Neural cell (in vitro differentiated cells): ENCODE data around the gene CLSTN2. TPM values are rescaled to one million over a fixed set of nuclear protein-coding genes. Genes with fewer than 3 reads are reported as not detected.

Source experiments
- H2AFZ ChIP-seq: fragments of 200-600, 300-800 bp; sonication (generic), shearing (Covaris generic); 2 replicates; pipeline ENCODE4 v1.6.0; 2014; ENCODE audit warnings: low read depth, mild to moderate bottlenecking, antibody characterized with exemption, low read length, moderate library complexity
- H3F3A ChIP-seq: fragments of 200-600 bp; shearing (Covaris generic); 2 replicates; pipeline ENCODE4 v1.6.1; 2016; ENCODE audit warnings: mild to moderate bottlenecking, moderate library complexity, mixed read lengths, antibody characterized with exemption, low read length; ENCODE audit not compliant: insufficient read depth, poor library complexity, severe bottlenecking
- H3K27ac ChIP-seq: fragments of 200-600, 300-800 bp; sonication (generic), shearing (Covaris generic); 2 replicates; pipeline ENCODE4 v1.5.1; 2014; ENCODE audit warnings: mild to moderate bottlenecking, low read length, moderate library complexity
- H3K27me3 ChIP-seq: fragments of 300-800, 200-600 bp; sonication (generic), shearing (Covaris generic); 2 replicates; pipeline ENCODE4 v1.6.0; 2014; ENCODE audit warnings: mild to moderate bottlenecking, low read depth, low read length, moderate library complexity; ENCODE audit not compliant: insufficient read depth
- H3K36me3 ChIP-seq: fragments of 300-800, 200-600 bp; sonication (generic), shearing (Covaris generic); 2 replicates; pipeline ENCODE4 v1.5.1; 2014; ENCODE audit warnings: mild to moderate bottlenecking, antibody characterized with exemption, low read length, moderate library complexity; ENCODE audit not compliant: insufficient read depth
- H3K4me2 ChIP-seq: fragments of 300-800, 200-600 bp; sonication (generic), shearing (Covaris generic); 2 replicates; pipeline ENCODE4 v1.6.0; 2014; ENCODE audit warnings: mild to moderate bottlenecking, low read length
- H3K4me3 ChIP-seq: fragments of 300-800, 200-600 bp; sonication (generic), shearing (Covaris generic); 2 replicates; pipeline ENCODE4 v1.5.1; 2014; ENCODE audit warnings: mild to moderate bottlenecking, low read length, moderate library complexity
- H3K79me2 ChIP-seq: fragments of 200-600 bp; shearing (Covaris generic); replicated peaks from 2 replicates; pipeline ENCODE4 v1.6.0; 2014; ENCODE audit warnings: mild to moderate bottlenecking, low read length, moderate library complexity; ENCODE audit not compliant: insufficient read depth
- H3K9ac ChIP-seq: fragments of 300-800, 200-600 bp; sonication (generic), shearing (Covaris generic); 2 replicates; pipeline ENCODE4 v1.6.1; 2016; ENCODE audit warnings: mild to moderate bottlenecking, low read length, mixed read lengths
- H3K9me2 ChIP-seq: fragments of 200-600 bp; shearing (Covaris generic); 2 replicates; pipeline ENCODE4 v1.6.1; 2016; ENCODE audit warnings: mild to moderate bottlenecking, low read length, mixed read lengths; ENCODE audit not compliant: insufficient read depth
- H3K9me3 ChIP-seq: fragments of 200-600, 300-800 bp; sonication (generic), shearing (Covaris generic); 2 replicates; pipeline ENCODE4 v1.6.1; 2016; ENCODE audit warnings: mild to moderate bottlenecking, mixed run types, low read length, moderate library complexity, mixed read lengths
- H4K20me1 ChIP-seq: fragments of 200-600 bp; shearing (Covaris generic); 2 replicates; pipeline ENCODE4 v1.6.1; 2016; ENCODE audit warnings: mild to moderate bottlenecking, mixed run types; ENCODE audit not compliant: insufficient read depth
- CTCF ChIP-seq: fragments of 450-650 bp; IDR thresholded peaks from 2 replicates; pipeline ENCODE4 v1.5.1; 2014; ENCODE audit warnings: antibody characterized with exemption, mild to moderate bottlenecking, moderate library complexity; ENCODE audit not compliant: poor library complexity, severe bottlenecking
- EP300 ChIP-seq: fragments of 450-650 bp; conservative IDR thresholded peaks from 2 replicates; pipeline ENCODE4 v1.6.1; 2014; ENCODE audit warnings: antibody characterized with exemption, mild to moderate bottlenecking, moderate library complexity; ENCODE audit not compliant: poor library complexity, severe bottlenecking
- EZH2 ChIP-seq: fragments of 200-600, 300-800 bp; shearing (Covaris generic), sonication (generic); IDR thresholded peaks from 2 replicates; pipeline ENCODE4 v1.6.1; 2014; ENCODE audit warnings: antibody characterized with exemption, low read length, borderline replicate concordance, mild to moderate bottlenecking; ENCODE audit not compliant: insufficient read depth, poor library complexity, severe bottlenecking
- MXI1 ChIP-seq: fragments of 450-650 bp; conservative IDR thresholded peaks from 2 replicates; pipeline ENCODE4 v1.6.1; 2014; ENCODE audit warnings: antibody characterized with exemption, mild to moderate bottlenecking; ENCODE audit not compliant: poor library complexity, severe bottlenecking
- POLR2AphosphoS5 ChIP-seq: IDR thresholded peaks from 2 replicates; pipeline ENCODE4 v1.6.1; 2012
- RAD21 ChIP-seq: fragments of 450-650 bp; conservative IDR thresholded peaks from 2 replicates; pipeline ENCODE4 v1.6.1; 2014; ENCODE audit warnings: antibody characterized with exemption, mild to moderate bottlenecking, moderate library complexity
- REST ChIP-seq: IDR thresholded peaks from 2 replicates; pipeline ENCODE4 v1.6.1; 2012; ENCODE audit warnings: borderline replicate concordance
- SMC3 ChIP-seq: fragments of 450-650 bp; conservative IDR thresholded peaks from 2 replicates; pipeline ENCODE4 v1.6.1; 2014; ENCODE audit warnings: antibody characterized with exemption, mild to moderate bottlenecking, moderate library complexity; ENCODE audit not compliant: poor library complexity
- TAF1 ChIP-seq: IDR thresholded peaks from 2 replicates; pipeline ENCODE4 v1.6.1; 2012; ENCODE audit warnings: low read depth
- polyA plus RNA-seq: library from polyadenylated mRNA; depleted of rRNA; stranded (reverse); fragments of >200 nt; gene quantifications from 2 replicates; pipeline ENCODE4 v1.2.3, GENCODE V29; 2014

Gene CLSTN2
- polyA plus RNA-seq, 1 donor from 2014 or later: 10.7 TPM

GRCh38 chr3:139969386-139969785 is 34.4 kb downstream of the CLSTN2 start:
- Histone ChIP-seq H3K27me3 (no peaks in the 10 kb centered on the region), H3K4me3 (no peak overlapping the region), H3K4me2 (no peak overlapping the region), H3F3A (no peaks in the 10 kb centered on the region), H4K20me1 (no peaks in the 10 kb centered on the region), H3K9me3 (no peaks in the 10 kb centered on the region), H3K27ac (no peak overlapping the region), H3K79me2 (no peaks in the 10 kb centered on the region), H3K9me2 (no peaks in the 10 kb centered on the region), H2AFZ (no peak overlapping the region), H3K9ac (no peak overlapping the region), H3K36me3 (no peaks in the 10 kb centered on the region)
- TF ChIP-seq MXI1 (no peak), TAF1 (no peak), REST (no peak), RAD21 (no peak), EP300 (no peak), EZH2 (no peak), CTCF (no peak), SMC3 (no peak), POLR2AphosphoS5 (no peak)

DNA sequence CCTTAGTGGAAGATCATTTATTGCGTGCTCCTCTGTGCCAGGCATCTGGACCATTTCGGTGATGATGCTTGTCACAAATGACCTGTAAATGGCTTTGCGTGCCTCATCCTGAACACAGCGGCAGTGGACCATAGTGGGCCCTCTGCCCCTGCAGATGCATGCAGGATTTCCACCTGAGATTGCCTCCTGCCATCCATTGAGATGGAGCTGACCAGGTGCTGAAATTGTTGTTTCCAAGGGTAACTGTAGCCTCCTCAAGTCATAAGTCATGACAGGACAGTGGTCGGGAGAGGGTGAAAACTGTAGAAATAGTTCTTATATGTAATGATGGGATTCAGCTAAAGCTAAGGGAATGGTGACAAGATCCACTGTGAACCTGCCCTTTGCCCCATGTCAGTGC is 35.5 kb downstream of the CLSTN2 start:
- no peaks in the 10 kb centered on the region for H3K36me3 ChIP-seq
- no peaks in the 10 kb centered on the region for H4K20me1 ChIP-seq

More for the DNA sequence above, 35.5 kb downstream of the CLSTN2 start:
- Histone ChIP-seq H3K9me3 (no peaks in the 10 kb centered on the region), H3F3A (no peaks in the 10 kb centered on the region), H3K4me3 (no peak overlapping the region), H3K27me3 (no peaks in the 10 kb centered on the region), H3K9me2 (no peaks in the 10 kb centered on the region), H3K9ac (no peak overlapping the region), H3K79me2 (no peaks in the 10 kb centered on the region), H3K27ac (no peak overlapping the region), H2AFZ (no peak overlapping the region), H3K4me2 (no peak overlapping the region)
- no peak for TF ChIP-seq RAD21
- no peak for TF ChIP-seq TAF1
- TF ChIP-seq CTCF: no peak
- no peak for TF ChIP-seq EZH2
- no peak for TF ChIP-seq SMC3
- TF ChIP-seq MXI1: no peak
- TF ChIP-seq EP300: no peak
- TF ChIP-seq POLR2AphosphoS5: no peak
- no peak for TF ChIP-seq REST
